B cell (primary cell): ENCODE results near the gene DIAPH1. TPM values are rescaled to one million over a fixed set of nuclear protein-coding genes. Genes with fewer than 3 reads are reported as not detected.

Source experiments
- ATAC-seq: fragments of 200-7000 bp; cut with Tn5 transposase; one replicate; pipeline ENCODE4 v1.10.0; 2021; ENCODE audit warnings: low read depth, mild to moderate bottlenecking, moderate number of reproducible peaks, moderate library complexity
- CTCF ChIA-PET: fragments of 350-600 bp; sonication (Branson Sonifier 250); formaldehyde crosslinking; loops from one replicate; lab custom pipeline; 2021; ENCODE audit warnings: antibody characterized with exemption, inconsistent platforms; lab: Charles Lee
- POLR2A ChIA-PET: fragments of 350-600 bp; sonication (Branson Sonifier 250); formaldehyde crosslinking; loops from one replicate; lab custom pipeline; 2021; ENCODE audit warnings: antibody characterized with exemption; lab: Charles Lee
- DNase-seq: peaks from one replicate; pipeline ENCODE4 v3.0.0; 2013
- H2AFZ ChIP-seq: 2 replicates; pipeline ENCODE4 v1.6.1; 2012; ENCODE audit warnings: mild to moderate bottlenecking, low read depth, low read length; ENCODE audit not compliant: insufficient read depth, poor library complexity, severe bottlenecking
- H3K27ac ChIP-seq, 2 donors: 1 replicate in 1 of 2; 2 replicates in 1 of 2; pipeline ENCODE4 v1.5.1; 2012 to 2013; ENCODE audit warnings: low read length in 2 of 2, mild to moderate bottlenecking in 2 of 2, moderate library complexity in 1 of 2
- H3K27me3 ChIP-seq, 4 experiments: fragments of 200-600 bp in 1 of 4; sonication (generic) in 1 of 4; replicated peaks in 1 of 4; 1 replicate in 2 of 4; 2 replicates in 2 of 4; pipeline versions ENCODE4 v1.6.1 to v1.7.0; 2013 to 2016; ENCODE audit warnings: low read length in 3 of 4, mild to moderate bottlenecking in 2 of 4, mixed read lengths in 1 of 4, moderate library complexity in 1 of 4; ENCODE audit not compliant: insufficient read depth in 4 of 4, control insufficient read depth in 3 of 4; ENCODE audit errors: control extremely low read depth in 1 of 4
- H3K36me3 ChIP-seq, 2 experiments: replicated peaks in 1 of 2; 1 replicate in 1 of 2; 2 replicates in 1 of 2; pipeline versions ENCODE4 v1.6.1 to v1.7.1; 2013; ENCODE audit warnings: low read length in 1 of 2; ENCODE audit not compliant: insufficient read depth in 2 of 2, control insufficient read depth in 1 of 2; ENCODE audit errors: control extremely low read depth in 1 of 2, extremely low read depth in 1 of 2
- H3K4me1 ChIP-seq, 2 donors: fragments of 200-600 bp in 1 of 2; sonication (generic) in 1 of 2; 1 replicate in 1 of 2; 2 replicates in 1 of 2; pipeline versions ENCODE4 v1.5.1 to v1.6.1; 2013 to 2017; ENCODE audit warnings: low read length in 2 of 2; ENCODE audit not compliant: control insufficient read depth in 2 of 2, insufficient read depth in 2 of 2
- H3K4me2 ChIP-seq: replicated peaks from 2 replicates; pipeline ENCODE3; 2012; ENCODE audit warnings: mild to moderate bottlenecking, low read depth, low read length; ENCODE audit not compliant: poor library complexity, severe bottlenecking
- H3K4me3 ChIP-seq, 5 experiments: fragments of 200-600 bp in 1 of 5; sonication (generic) in 1 of 5; 1 replicate in 3 of 5; 2 replicates in 2 of 5; pipeline versions ENCODE4 v1.5.1 to v1.7.0; 2011 to 2016; ENCODE audit warnings: low read length in 4 of 5, mild to moderate bottlenecking in 4 of 5, low read depth in 2 of 5, control low read depth in 1 of 5, moderate library complexity in 1 of 5; ENCODE audit not compliant: insufficient read depth in 1 of 5; ENCODE audit errors: control extremely low read depth in 1 of 5, extremely low read depth in 1 of 5
- H3K79me2 ChIP-seq: fragments of 200-600 bp; sonication (generic); one replicate; pipeline ENCODE4 v1.6.0; 2016; ENCODE audit warnings: low read length; ENCODE audit not compliant: control insufficient read depth, insufficient read depth
- H3K9ac ChIP-seq: fragments of 200-600 bp; sonication (generic); 2 replicates; pipeline ENCODE4 v1.6.1; 2017; ENCODE audit warnings: mild to moderate bottlenecking, low read length, moderate library complexity
- H3K9me3 ChIP-seq, 3 donors: one replicate each; pipeline versions ENCODE4 v1.6.1 to v1.7.1; 2013; ENCODE audit warnings: low read length in 2 of 3; ENCODE audit not compliant: control insufficient read depth in 2 of 3, insufficient read depth in 1 of 3; ENCODE audit errors: control extremely low read depth in 1 of 3
- H4K20me1 ChIP-seq: 2 replicates; pipeline ENCODE4 v1.6.0; 2012; ENCODE audit warnings: mild to moderate bottlenecking, low read length; ENCODE audit not compliant: insufficient read depth, control insufficient read depth, poor library complexity, severe bottlenecking
- H3K27ac Mint-ChIP-seq: one replicate; pipeline ENCODE4 v1.8.0; 2021; ENCODE audit warnings: mixed read lengths
- H3K27me3 Mint-ChIP-seq: one replicate; pipeline ENCODE4 v1.8.0; 2021; ENCODE audit warnings: mixed read lengths
- H3K4me1 Mint-ChIP-seq: one replicate; pipeline ENCODE4 v1.8.0; 2021; ENCODE audit warnings: mixed read lengths
- H3K4me3 Mint-ChIP-seq: one replicate; pipeline ENCODE4 v1.8.0; 2021; ENCODE audit warnings: mixed read lengths
- H3K9me3 Mint-ChIP-seq: one replicate; pipeline ENCODE4 v1.8.0; 2022; ENCODE audit warnings: mixed read lengths; ENCODE audit not compliant: insufficient read depth
- EZH2 ChIP-seq: IDR thresholded peaks from 2 replicates; pipeline ENCODE4 v1.6.1; 2012; ENCODE audit warnings: borderline replicate concordance, low read depth, mild to moderate bottlenecking, moderate library complexity, low read length; ENCODE audit not compliant: insufficient read depth, poor library complexity, severe bottlenecking
- WGBS: methylation state at CpG from one replicate; pipeline ENCODE4 v1.1.5; 2013; ENCODE audit warnings: missing lambda C conversion rate; ENCODE audit not compliant: insufficient coverage; 5-methylcytosine and 5-hydroxymethylcytosine counted together
- intact Hi-C: fragments of 100-400 bp; cut with micrococcal nuclease; formaldehyde crosslinking; loops from one replicate; pipeline ENCODE4 v1.10.0; 2022
- polyA plus RNA-seq: library from polyadenylated mRNA; depleted of rRNA; stranded (reverse); fragments of >200 nt; gene quantifications from 2 replicates; pipeline ENCODE4 v1.2.3, GENCODE V29; 2012
- total RNA-seq, 2 donors: library from RNA; stranded (reverse); fragments of 120-200 nt in 1 of 2; gene quantifications; 1 replicate in 1 of 2; 2 replicates in 1 of 2; pipeline versions ENCODE4 v1.2.3 to v1.2.4, GENCODE V29; 2013 to 2022
- TF ChIP-seq, protein P1 (sequence below): fragments of 200-600 bp; IDR thresholded peaks from one replicate; pipeline ENCODE4 v1.8.0; 2022; ENCODE audit warnings: antibody characterized with exemption, mild to moderate bottlenecking

DIAPH1 gene
- total and polyA plus RNA-seq, 2 donors (not counting 1 experiment from before 2014, with no cell fraction given) = 59.7 to 113 TPM

DNA sequence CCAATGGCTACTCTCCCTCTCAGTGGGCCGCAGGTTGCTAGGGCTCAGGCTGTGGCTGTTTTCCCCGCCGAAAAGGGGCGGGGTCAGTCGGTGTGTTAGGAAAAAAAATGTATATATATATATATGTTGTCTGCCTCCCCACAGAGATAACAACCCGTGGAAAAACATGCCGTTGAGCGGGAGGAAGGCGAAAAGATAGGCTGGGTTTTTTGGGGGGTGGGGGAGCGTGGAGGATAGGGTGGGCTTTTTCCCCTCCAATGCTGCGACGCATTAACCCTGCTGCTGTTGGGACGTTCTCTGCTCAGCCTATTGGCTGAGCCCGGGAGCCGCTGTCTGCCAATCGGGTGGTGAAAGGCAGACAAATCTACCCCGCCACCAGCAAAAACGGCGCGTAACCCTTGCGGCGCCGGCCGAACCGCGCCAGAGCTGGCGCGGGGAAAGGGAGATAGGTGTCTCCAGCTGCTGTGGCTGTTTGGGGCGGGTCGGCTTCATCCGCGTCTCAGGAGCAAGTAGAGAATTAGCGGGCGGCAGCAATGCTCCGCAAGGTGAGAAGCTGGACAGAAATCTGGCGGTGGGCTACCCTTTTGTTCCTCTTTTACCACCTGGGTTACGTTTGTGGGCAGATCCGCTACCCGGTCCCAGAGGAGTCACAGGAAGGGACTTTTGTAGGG, 134.0 kb downstream of the DIAPH1 start, which contains the start of gene PCDHGC4:
Gene PCDHGC4, plus strand, starts transcription at position 390 of the 671 bp plus-strand sequence. Its CDS starts 144 bp downstream, at position 534.
- H3K9ac ChIP-seq = peak within 1 kb of the TSS; percentile 23
- peaks cover 0 to 58% (median 31%) of the 10 kb centered on the region in 4 experiments for H3K27me3 ChIP-seq
- no peaks in the 10 kb centered on the region for H3K79me2 ChIP-seq
- peak; percentile 32 for DNase-seq
- ATAC-seq = peak; percentile 17
- H3K27me3 Mint-ChIP-seq = peaks cover 74% of the 10 kb centered on the region
- peak within 1 kb of the TSS; percentile 60 for H2AFZ ChIP-seq
- peaks cover 0 to 12% (median 0%) of the 10 kb centered on the region in 3 donors for H3K9me3 ChIP-seq
- H3K36me3 ChIP-seq = no peaks in the 10 kb centered on the region
- H3K4me1 Mint-ChIP-seq = peaks cover 16% of the 10 kb centered on the region
- 3% methylated on average over 29 of the region's 39 CpGs for WGBS
- no peaks in the 10 kb centered on the region for H4K20me1 ChIP-seq
- H3K4me3 Mint-ChIP-seq = peak within 1 kb of the TSS; percentile 40
- TF ChIP-seq, protein P1, sequence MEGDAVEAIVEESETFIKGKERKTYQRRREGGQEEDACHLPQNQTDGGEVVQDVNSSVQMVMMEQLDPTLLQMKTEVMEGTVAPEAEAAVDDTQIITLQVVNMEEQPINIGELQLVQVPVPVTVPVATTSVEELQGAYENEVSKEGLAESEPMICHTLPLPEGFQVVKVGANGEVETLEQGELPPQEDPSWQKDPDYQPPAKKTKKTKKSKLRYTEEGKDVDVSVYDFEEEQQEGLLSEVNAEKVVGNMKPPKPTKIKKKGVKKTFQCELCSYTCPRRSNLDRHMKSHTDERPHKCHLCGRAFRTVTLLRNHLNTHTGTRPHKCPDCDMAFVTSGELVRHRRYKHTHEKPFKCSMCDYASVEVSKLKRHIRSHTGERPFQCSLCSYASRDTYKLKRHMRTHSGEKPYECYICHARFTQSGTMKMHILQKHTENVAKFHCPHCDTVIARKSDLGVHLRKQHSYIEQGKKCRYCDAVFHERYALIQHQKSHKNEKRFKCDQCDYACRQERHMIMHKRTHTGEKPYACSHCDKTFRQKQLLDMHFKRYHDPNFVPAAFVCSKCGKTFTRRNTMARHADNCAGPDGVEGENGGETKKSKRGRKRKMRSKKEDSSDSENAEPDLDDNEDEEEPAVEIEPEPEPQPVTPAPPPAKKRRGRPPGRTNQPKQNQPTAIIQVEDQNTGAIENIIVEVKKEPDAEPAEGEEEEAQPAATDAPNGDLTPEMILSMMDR = no peak
- TF ChIP-seq EZH2 = no peak
- intact Hi-C loops = no loop called here
- ChIA-PET POLR2A (no interaction called here), CTCF (interaction anchor here (0.6 to 3.0 kb wide), 7 partner anchors 9 to 847 kb away, joined by 3 to 10 read pairs (median 5); partner anchors contain the start of genes PCDHGA12 and PCDHGC3)
- peak within 1 kb of the TSS; percentile 66 for H3K4me2 ChIP-seq
- peak within 1 kb of the TSS in 4 of 5 experiments; percentile 3 to 39 (median 18) for H3K4me3 ChIP-seq
- no peaks in the 10 kb centered on the region for H3K9me3 Mint-ChIP-seq
- H3K4me1 ChIP-seq = peaks cover 15 to 18% of the 10 kb centered on the region in 2 donors
- no peak within 1 kb of the TSS for H3K27ac ChIP-seq
- H3K27ac Mint-ChIP-seq = no peak within 1 kb of the TSS

DNA sequence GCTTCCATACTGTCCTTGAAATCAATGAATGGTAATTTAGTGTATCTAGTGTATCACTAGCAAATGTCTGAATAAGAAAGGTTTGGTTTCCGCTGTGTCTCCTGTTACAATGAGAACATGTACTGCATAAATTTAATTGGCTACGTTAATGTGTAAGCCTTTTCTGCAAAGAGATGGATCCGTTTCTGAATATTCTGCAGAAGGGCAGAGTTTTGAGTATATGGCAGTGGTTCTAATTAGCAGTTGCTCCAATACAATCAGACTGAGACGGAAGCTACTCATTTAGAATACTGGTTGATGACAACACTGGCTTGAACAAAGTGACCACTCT, 134.5 kb downstream of the DIAPH1 start:
- Mint-ChIP-seq H3K27ac (no peak overlapping the region), H3K27me3 (peaks cover 74% of the 10 kb centered on the region), H3K4me1 (peaks cover 16% of the 10 kb centered on the region), H3K9me3 (no peaks in the 10 kb centered on the region), H3K4me3 (peak overlapping the region; percentile 40)
- Histone ChIP-seq H3K27ac (no peak overlapping the region), H3K4me1 (peaks cover 15 to 20% of the 10 kb centered on the region in 2 donors), H3K27me3 (peaks cover 0 to 58% (median 36%) of the 10 kb centered on the region in 4 experiments), H3K9ac (no peak overlapping the region), H3K9me3 (peaks cover 0 to 12% (median 0%) of the 10 kb centered on the region in 3 donors), H3K79me2 (no peaks in the 10 kb centered on the region), H3K4me3 (peak overlapping the region in 1 of 5 experiments; percentile 39), H2AFZ (peak overlapping the region; percentile 60), H3K36me3 (no peaks in the 10 kb centered on the region), H4K20me1 (no peaks in the 10 kb centered on the region), H3K4me2 (peak overlapping the region; percentile 66)
- POLR2A ChIA-PET = no interaction called here
- intact Hi-C loops = no loop called here
- DNase-seq (no peak), ATAC-seq (no peak)
- CTCF ChIA-PET = interaction anchor here (0.9 to 3.0 kb wide), 5 partner anchors 8 to 53 kb away, joined by 3 to 10 read pairs (median 4); partner anchors contain the start of genes PCDHGA12 and PCDHGC3
- no peak for TF ChIP-seq EZH2
- TF ChIP-seq, protein P1 = no peak
- WGBS = 17% methylated on average over 3 of the region's 4 CpGs
